Measurements from ENCODE around the gene TRIM23.
"Not testable (repeated sequence)": the region's sequence is repeated elsewhere in the genome, so short reads cannot be mapped to it uniquely, and the experiment has no call there.

The TRIM23 gene

DNA sequence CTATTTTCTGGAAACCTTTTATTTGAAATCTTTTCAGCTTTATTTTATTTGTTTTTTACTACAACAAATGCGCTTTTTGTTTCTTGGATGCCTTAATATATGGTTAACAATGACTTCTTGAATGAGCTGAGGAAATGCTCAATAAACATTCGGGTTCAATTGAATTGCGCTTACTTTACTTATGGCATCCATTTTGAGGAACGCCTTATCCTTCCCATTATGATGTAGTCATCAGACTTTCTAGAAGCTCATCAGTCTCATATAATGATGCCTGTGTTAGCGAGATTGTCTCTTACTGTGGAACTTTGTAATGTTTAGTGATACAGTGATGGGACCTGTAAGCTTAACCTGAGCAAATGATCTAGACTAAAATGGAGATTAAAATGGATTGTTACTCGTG, 1.6 kb upstream of the TRIM23 start:
- no peak overlapping the region for H3K9ac ChIP-seq
- H3K27me3 ChIP-seq (ENCODE audit: control insufficient read depth, insufficient read depth, low read length): no peaks in the 10 kb centered on the region
- TF ChIP-seq, protein P1, sequence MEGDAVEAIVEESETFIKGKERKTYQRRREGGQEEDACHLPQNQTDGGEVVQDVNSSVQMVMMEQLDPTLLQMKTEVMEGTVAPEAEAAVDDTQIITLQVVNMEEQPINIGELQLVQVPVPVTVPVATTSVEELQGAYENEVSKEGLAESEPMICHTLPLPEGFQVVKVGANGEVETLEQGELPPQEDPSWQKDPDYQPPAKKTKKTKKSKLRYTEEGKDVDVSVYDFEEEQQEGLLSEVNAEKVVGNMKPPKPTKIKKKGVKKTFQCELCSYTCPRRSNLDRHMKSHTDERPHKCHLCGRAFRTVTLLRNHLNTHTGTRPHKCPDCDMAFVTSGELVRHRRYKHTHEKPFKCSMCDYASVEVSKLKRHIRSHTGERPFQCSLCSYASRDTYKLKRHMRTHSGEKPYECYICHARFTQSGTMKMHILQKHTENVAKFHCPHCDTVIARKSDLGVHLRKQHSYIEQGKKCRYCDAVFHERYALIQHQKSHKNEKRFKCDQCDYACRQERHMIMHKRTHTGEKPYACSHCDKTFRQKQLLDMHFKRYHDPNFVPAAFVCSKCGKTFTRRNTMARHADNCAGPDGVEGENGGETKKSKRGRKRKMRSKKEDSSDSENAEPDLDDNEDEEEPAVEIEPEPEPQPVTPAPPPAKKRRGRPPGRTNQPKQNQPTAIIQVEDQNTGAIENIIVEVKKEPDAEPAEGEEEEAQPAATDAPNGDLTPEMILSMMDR (IDR thresholded peaks at IDR 0.05): no peak
- peak overlapping the region; percentile 56 for H3K4me2 ChIP-seq (ENCODE audit: low read length)
- H3K79me2 ChIP-seq: peaks cover 35% of the 10 kb centered on the region
- H3K36me3 ChIP-seq (ENCODE audit: control insufficient read depth, insufficient read depth, low read length): no peaks in the 10 kb centered on the region
- no peaks in the 10 kb centered on the region for H3K9me3 ChIP-seq (ENCODE audit: control insufficient read depth, low read length)
- peaks cover 12% of the 10 kb centered on the region for H3K4me1 ChIP-seq
- no peak overlapping the region for H2AFZ ChIP-seq
- peak overlapping the region; percentile 94 for H3K27ac ChIP-seq
- peak overlapping the region; percentile 88 for H3K4me3 ChIP-seq (ENCODE audit: low read depth, low read length)

GRCh38 chr5:65624571-65625555, 730 bp upstream of the TRIM23 start, which contains the start of the genes SHLD3 and TRAPPC13:
Gene SHLD3 (plus strand): TSS chr5:65625027. CDS start chr5:65629588, 4,561 bp downstream.
Gene TRAPPC13 (plus strand): TSS chr5:65625027. CDS start chr5:65625061, 34 bp downstream.
- Histone ChIP-seq H3K9me3 (ENCODE audit: control insufficient read depth, low read length) (no peaks in the 10 kb centered on the region), H3K4me3 (ENCODE audit: low read depth, low read length) (peak within 1 kb of the TSS; percentile 88), H3K27ac (peak within 1 kb of the TSS; percentile 94), H2AFZ (peak within 1 kb of the TSS; percentile 96), H3K4me2 (ENCODE audit: low read length) (peak within 1 kb of the TSS; percentile 56), H3K4me1 (peaks cover 12% of the 10 kb centered on the region), H3K9ac (peak within 1 kb of the TSS; percentile 78), H3K36me3 (ENCODE audit: control insufficient read depth, insufficient read depth, low read length) (no peaks in the 10 kb centered on the region), H3K27me3 (ENCODE audit: control insufficient read depth, insufficient read depth, low read length) (no peaks in the 10 kb centered on the region), H3K79me2 (peaks cover 35% of the 10 kb centered on the region)
- TF ChIP-seq, protein P1 (IDR thresholded peaks at IDR 0.05): no peak

- H3K9me3 ChIP-seq (ENCODE audit: control insufficient read depth, low read length): no peaks in the 10 kb centered on the region
- peaks cover 12% of the 10 kb centered on the region for H3K4me1 ChIP-seq
- TF ChIP-seq, protein P1 (IDR thresholded peaks at IDR 0.05): no peak
- no peaks in the 10 kb centered on the region for H3K27me3 ChIP-seq (ENCODE audit: control insufficient read depth, insufficient read depth, low read length)
- H3K9ac ChIP-seq: no peak overlapping the region
- peak overlapping the region; percentile 88 for H3K4me3 ChIP-seq (ENCODE audit: low read depth, low read length)
- H2AFZ ChIP-seq: peak overlapping the region; percentile 96
- peak overlapping the region; percentile 94 for H3K27ac ChIP-seq
- H3K36me3 ChIP-seq (ENCODE audit: control insufficient read depth, insufficient read depth, low read length): no peaks in the 10 kb centered on the region
- peaks cover 42% of the 10 kb centered on the region for H3K79me2 ChIP-seq
- peak overlapping the region; percentile 56 for H3K4me2 ChIP-seq (ENCODE audit: low read length)
Measured at GRCh38 chr5:65623482-65623881, 651 bp downstream of the TRIM23 start.

DNA sequence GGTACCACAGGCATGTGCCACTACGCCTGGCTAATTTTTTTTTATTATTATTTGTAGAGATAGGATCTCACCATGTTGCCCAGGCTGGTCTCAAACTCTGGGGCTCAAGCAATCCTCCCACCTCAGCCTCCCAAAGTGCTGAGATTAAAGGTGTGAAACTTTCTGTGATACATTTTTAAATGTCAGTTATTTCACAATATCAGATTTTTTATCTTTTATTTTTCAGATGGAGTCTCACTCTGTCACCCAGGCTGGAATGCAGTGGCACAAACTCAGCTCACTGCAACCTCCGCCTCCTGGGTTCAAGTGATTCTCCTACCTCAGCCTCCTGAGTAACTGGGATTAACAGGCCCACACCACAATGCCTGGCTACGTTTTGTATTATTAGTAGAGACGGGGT, 2.2 kb downstream of the TRIM23 start:
- not testable (repeated sequence) for H3K27me3 ChIP-seq (ENCODE audit: control insufficient read depth, insufficient read depth, low read length); H3K27ac ChIP-seq; H3K4me3 ChIP-seq (ENCODE audit: low read depth, low read length); H3K36me3 ChIP-seq (ENCODE audit: control insufficient read depth, insufficient read depth, low read length); H3K9me3 ChIP-seq (ENCODE audit: control insufficient read depth, low read length); H3K4me2 ChIP-seq (ENCODE audit: low read length); H2AFZ ChIP-seq; H3K9ac ChIP-seq
- Histone ChIP-seq H3K4me1 (peaks cover 12% of the 10 kb centered on the region), H3K79me2 (peaks cover 47% of the 10 kb centered on the region)

GRCh38 chr5:65620021-65620420, 4.1 kb downstream of the TRIM23 start:
- no peak overlapping the region for H3K4me2 ChIP-seq (ENCODE audit: low read length)
- H3K4me3 ChIP-seq (ENCODE audit: low read depth, low read length): no peak overlapping the region
- H3K4me1 ChIP-seq: peaks cover 9% of the 10 kb centered on the region
- H3K9me3 ChIP-seq (ENCODE audit: control insufficient read depth, low read length): no peaks in the 10 kb centered on the region
- no peak overlapping the region for H3K27ac ChIP-seq
- TF ChIP-seq, protein P1 (IDR thresholded peaks at IDR 0.05): no peak
- H3K36me3 ChIP-seq (ENCODE audit: control insufficient read depth, insufficient read depth, low read length): no peaks in the 10 kb centered on the region
- no peak overlapping the region for H3K9ac ChIP-seq
- H3K27me3 ChIP-seq (ENCODE audit: control insufficient read depth, insufficient read depth, low read length): no peaks in the 10 kb centered on the region
- no peak overlapping the region for H2AFZ ChIP-seq
- peaks cover 45% of the 10 kb centered on the region for H3K79me2 ChIP-seq
